H1 (cell line): ENCODE data around the gene AFAP1L2. TPM values are rescaled to one million over a fixed set of nuclear protein-coding genes. Genes with fewer than 3 reads are reported as not detected.

Source experiments
- CBX5 ChIP-seq: fragments of 300-800, 300-1000 bp; sonication (generic); IDR thresholded peaks from 2 replicates; pipeline ENCODE4 v1.7.1; 2016; ENCODE audit warnings: antibody characterized with exemption, low read length, low read depth
- CREB1 ChIP-seq: IDR thresholded peaks from 2 replicates; pipeline ENCODE4 v1.6.1; 2012; ENCODE audit warnings: inconsistent platforms
- EGR1 ChIP-seq: IDR thresholded peaks from 2 replicates; pipeline ENCODE4 v1.6.1; 2011; ENCODE audit warnings: low read depth, low read length, borderline replicate concordance
- POU5F1 ChIP-seq: IDR thresholded peaks from 2 replicates; pipeline ENCODE4 v1.6.1; 2011; ENCODE audit warnings: low read depth, mild to moderate bottlenecking, low read length, moderate library complexity
- RXRA ChIP-seq: IDR thresholded peaks from 2 replicates; pipeline ENCODE4 v1.6.1; 2011; ENCODE audit warnings: low read depth, mild to moderate bottlenecking, low read length, moderate library complexity; ENCODE audit not compliant: insufficient read depth
- SAP30 ChIP-seq: fragments of 300-600 bp; sonication (generic); IDR thresholded peaks from 2 replicates; pipeline ENCODE4 v1.7.1; 2012; ENCODE audit warnings: low read length, moderate library complexity, mild to moderate bottlenecking, inconsistent platforms; ENCODE audit not compliant: insufficient read depth, insufficient replicate concordance
- SUZ12 ChIP-seq: fragments of 200-600 bp; sonication (generic); IDR thresholded peaks from 2 replicates; pipeline ENCODE4 v1.6.1; 2012; ENCODE audit warnings: mild to moderate bottlenecking, inconsistent platforms, low read length, moderate library complexity, mixed read lengths
- polyA plus RNA-seq, 7 experiments: library from polyadenylated mRNA; depleted of rRNA in 3 of 7; stranded (reverse) in 5 of 7; unstranded in 2 of 7; fragments of >200 nt in 5 of 7; fragments of 200-250 nt in 2 of 7; gene quantifications; 1 replicate in 5 of 7; 2 replicates in 1 of 7; 4 replicates in 1 of 7; pipeline versions ENCODE4 v1.2.1 to v1.2.3, GENCODE V29; 2011 to 2013; ENCODE audit warnings: missing spikeins in 2 of 7, mixed read lengths in 2 of 7
- total RNA-seq: library from RNA; stranded (reverse); fragmentation: NEBNext Ultra II Directional; extraction: Animal tissue kit (Norgen Biotek cat#: 25700); gene quantifications from 2 replicates; pipeline ENCODE4 v1.2.1, GENCODE V29; 2021

The AFAP1L2 gene
- total and polyA plus RNA-seq, 2 of the 8 experiments (the other 6 are each of a cell fraction or from before 2014, with no cell fraction given), result 3.9 to 6.4 TPM

GRCh38 chr10:114346176-114347031 lies 57.9 kb downstream of the AFAP1L2 start (continued):
- TF ChIP-seq POU5F1, result no peak
- TF ChIP-seq RXRA, result no peak
- TF ChIP-seq SAP30, result no peak
- TF ChIP-seq SUZ12, result no peak
- no peak for TF ChIP-seq EGR1
- no peak for TF ChIP-seq CREB1
- no peak for TF ChIP-seq CBX5
- TF ChIP-seq, all 59 proteins: peak for 0
